MM.1S (cell line): Measurements from ENCODE around the gene CCL19.

ENCODE experiments used
- EZH2 ChIP-seq: fragments of 300-600 bp; sonication (generic); optimal IDR thresholded peaks from 2 replicates; pipeline ENCODE3; 2017; ENCODE audit warnings: low read depth, mild to moderate bottlenecking, antibody characterized with exemption, low read length, mixed read lengths
- EZH2phosphoT487 ChIP-seq: fragments of 300-600 bp; sonication (generic); IDR thresholded peaks from 2 replicates; pipeline ENCODE4 v1.6.1; 2018; ENCODE audit warnings: antibody characterized with exemption, low read length
- TF ChIP-seq, protein P1 (sequence below): fragments of 300-600 bp; sonication (generic); IDR thresholded peaks from 2 replicates; pipeline ENCODE4 v1.5.1; 2016; ENCODE audit warnings: antibody characterized with exemption, low read length, mixed read lengths

DNA sequence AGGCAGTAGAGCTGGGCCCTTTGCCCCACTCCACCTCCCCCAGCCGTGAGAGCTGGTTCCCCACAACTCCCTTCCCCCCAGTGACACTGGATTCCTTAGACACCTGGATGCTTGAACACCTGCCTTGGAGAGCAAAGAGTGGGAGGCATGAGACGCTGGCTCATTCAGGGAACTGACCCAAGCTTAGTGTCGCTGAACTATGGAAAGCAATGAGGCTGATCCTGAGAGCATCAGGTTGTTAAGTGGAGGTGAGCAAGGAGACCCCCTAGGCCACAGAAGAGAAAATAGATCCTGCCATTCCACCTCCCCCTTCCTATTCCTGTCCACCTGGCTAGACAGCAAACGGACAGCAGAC lies 2.0 kb downstream of the CCL19 start:
- TF ChIP-seq, protein P1, sequence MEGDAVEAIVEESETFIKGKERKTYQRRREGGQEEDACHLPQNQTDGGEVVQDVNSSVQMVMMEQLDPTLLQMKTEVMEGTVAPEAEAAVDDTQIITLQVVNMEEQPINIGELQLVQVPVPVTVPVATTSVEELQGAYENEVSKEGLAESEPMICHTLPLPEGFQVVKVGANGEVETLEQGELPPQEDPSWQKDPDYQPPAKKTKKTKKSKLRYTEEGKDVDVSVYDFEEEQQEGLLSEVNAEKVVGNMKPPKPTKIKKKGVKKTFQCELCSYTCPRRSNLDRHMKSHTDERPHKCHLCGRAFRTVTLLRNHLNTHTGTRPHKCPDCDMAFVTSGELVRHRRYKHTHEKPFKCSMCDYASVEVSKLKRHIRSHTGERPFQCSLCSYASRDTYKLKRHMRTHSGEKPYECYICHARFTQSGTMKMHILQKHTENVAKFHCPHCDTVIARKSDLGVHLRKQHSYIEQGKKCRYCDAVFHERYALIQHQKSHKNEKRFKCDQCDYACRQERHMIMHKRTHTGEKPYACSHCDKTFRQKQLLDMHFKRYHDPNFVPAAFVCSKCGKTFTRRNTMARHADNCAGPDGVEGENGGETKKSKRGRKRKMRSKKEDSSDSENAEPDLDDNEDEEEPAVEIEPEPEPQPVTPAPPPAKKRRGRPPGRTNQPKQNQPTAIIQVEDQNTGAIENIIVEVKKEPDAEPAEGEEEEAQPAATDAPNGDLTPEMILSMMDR, result no peak
- TF ChIP-seq EZH2phosphoT487 (no peak), EZH2 (no peak)
